Esophagus squamous epithelium (tissue), 5 donors: ENCODE results near the gene ST3GAL4. TPM values are rescaled to one million over a fixed set of nuclear protein-coding genes. Genes with fewer than 3 reads are reported as not detected.
"Not testable (repeated sequence)": the region's sequence is repeated elsewhere in the genome, so short reads cannot be mapped to it uniquely, and the experiment has no call there.

Experiments
- DNase-seq: peaks from one replicate; lab custom pipeline; 2025; lab: John Stamatoyannopoulos, UW
- H3K27ac ChIP-seq, 4 donors: fragments of 200-600 bp; sonication (generic); one replicate each; pipeline ENCODE4 v1.5.1; 2016 to 2019; ENCODE audit warnings: mild to moderate bottlenecking in 1 of 4
- H3K27me3 ChIP-seq, 4 donors: fragments of 200-600 bp; sonication (generic); 1 replicate in 3 of 4; 2 replicates in 1 of 4; pipeline versions ENCODE4 v1.5.1 to v1.6.0; 2017 to 2021; ENCODE audit warnings: antibody characterized with exemption in 1 of 4
- H3K36me3 ChIP-seq, 3 donors: fragments of 200-600 bp; sonication (generic); one replicate each; pipeline ENCODE4 v1.5.1; 2016 to 2019
- H3K4me1 ChIP-seq, 3 donors: fragments of 200-600 bp; sonication (generic); one replicate each; pipeline ENCODE4 v1.5.1; 2017 to 2019
- H3K4me3 ChIP-seq, 4 donors: fragments of 200-600 bp; sonication (generic); 1 replicate in 3 of 4; 2 replicates in 1 of 4; pipeline ENCODE4 v1.5.1; 2016 to 2019; ENCODE audit warnings: mild to moderate bottlenecking in 2 of 4, moderate library complexity in 1 of 4
- H3K9me3 ChIP-seq, 3 donors: fragments of 200-600 bp; sonication (generic); one replicate each; pipeline ENCODE4 v1.5.1; 2016 to 2019
- CTCF ChIP-seq, 6 experiments: fragments of 450-650 bp in 4 of 6; fragments of 200-600 bp in 2 of 6; sonication (generic) in 2 of 6; IDR thresholded peaks; one replicate each; pipeline ENCODE4 v1.5.1; 2016 to 2019; ENCODE audit warnings: antibody characterized with exemption in 6 of 6, mild to moderate bottlenecking in 4 of 6, moderate library complexity in 4 of 6
- POLR2A ChIP-seq, 4 donors: fragments of 450-650 bp; IDR thresholded peaks; one replicate each; pipeline ENCODE4 v1.6.1; 2017; ENCODE audit warnings: antibody characterized with exemption in 4 of 4, mild to moderate bottlenecking in 4 of 4, moderate library complexity in 3 of 4
- WGBS, 2 donors: methylation state at CpG; one replicate each; pipeline ENCODE4 v1.1.5; 2018; 5-methylcytosine and 5-hydroxymethylcytosine counted together
- intact Hi-C: fragments of 100-400 bp; cut with DNase I; formaldehyde crosslinking; loops from one replicate; pipeline ENCODE4 v1.15.0; 2022
- total RNA-seq, 4 donors: library from RNA; depleted of rRNA; stranded (reverse); fragments of >200 nt; gene quantifications; one replicate each; pipeline ENCODE4 v1.1.0, GENCODE V29; 2016
- donor health status: DM: yes; HTN: yes; CAD: no.

The ST3GAL4 gene
- total RNA-seq, 4 donors from 2014 or later: 31.0 to 110 (median 51.2) TPM

GRCh38 chr11:126363706-126364248 lies 8.3 kb downstream of the ST3GAL4 start:
- H3K36me3 ChIP-seq: no peaks in the 10 kb centered on the region
- intact Hi-C loops: no loop called here
- no peak overlapping the region for H3K4me3 ChIP-seq
- DNase-seq: no peak
- no peak for TF ChIP-seq POLR2A (IDR thresholded peaks at IDR 0.05)
- TF ChIP-seq CTCF (IDR thresholded peaks at IDR 0.05): no peak
- 80% methylated on average over 1 of the region's 10 CpGs; no CpG with 5 or more reads in 1 of the 2 donors for WGBS, 2 donors
- no peaks in the 10 kb centered on the region for H3K9me3 ChIP-seq
- peaks cover 16 to 79% (median 28%) of the 10 kb centered on the region in 3 donors for H3K4me1 ChIP-seq
- H3K27ac ChIP-seq: peak overlapping the region in 1 of 4 donors; percentile 61
- peaks cover 0 to 12% (median 0%) of the 10 kb centered on the region in 4 donors for H3K27me3 ChIP-seq

GRCh38 chr11:126364735-126365134 lies 9.2 kb downstream of the ST3GAL4 start:
- H3K27me3 ChIP-seq, intact Hi-C loops, H3K27ac ChIP-seq, H3K4me3 ChIP-seq, H3K36me3 ChIP-seq, DNase-seq, H3K9me3 ChIP-seq: not testable (repeated sequence)
- 60 to 80% methylated on average over 1 to 2 of the region's 9 CpGs for WGBS, 2 donors
- peaks cover 13 to 75% (median 24%) of the 10 kb centered on the region in 3 donors for H3K4me1 ChIP-seq

- H3K27ac ChIP-seq: peak overlapping the region in 2 of 4 donors; percentile 65 to 68
- H3K9me3 ChIP-seq, DNase-seq, intact Hi-C loops, H3K4me3 ChIP-seq, H3K27me3 ChIP-seq, H3K36me3 ChIP-seq: not testable (repeated sequence)
- no CpG with 5 or more reads among the region's 5 CpGs for WGBS, 2 donors
- peaks cover 9 to 67% (median 19%) of the 10 kb centered on the region in 3 donors for H3K4me1 ChIP-seq
These were observed 10.0 kb downstream of the ST3GAL4 start for GRCh38 chr11:126365508-126365907.

- Histone ChIP-seq H3K4me1 (peaks cover 9 to 60% (median 19%) of the 10 kb centered on the region in 3 donors), H3K27me3 (no peaks in the 10 kb centered on the region), H3K36me3 (no peaks in the 10 kb centered on the region), H3K9me3 (no peaks in the 10 kb centered on the region), H3K27ac (peak overlapping the region; percentile 36 to 68 (median 63)), H3K4me3 (peak overlapping the region in 1 of 4 donors; percentile 22)
- intact Hi-C loops: no loop called here
- no peak for TF ChIP-seq POLR2A (IDR thresholded peaks at IDR 0.05)
- TF ChIP-seq CTCF (IDR thresholded peaks at IDR 0.05): no peak
- WGBS, 2 donors: 36 to 51% methylated on average over 7 of the region's 19 CpGs
- DNase-seq: no peak
These were observed 10.8 kb downstream of the ST3GAL4 start for GRCh38 chr11:126366064-126366822.

- H3K36me3 ChIP-seq, H3K27me3 ChIP-seq, DNase-seq, H3K9me3 ChIP-seq, intact Hi-C loops, H3K4me3 ChIP-seq: not testable (repeated sequence)
- H3K27ac ChIP-seq: peak overlapping the region; percentile 39 to 68 (median 63)
- WGBS, 2 donors: 75 to 78% methylated on average over 4 to 5 of the region's 14 CpGs
- peaks cover 9 to 56% (median 19%) of the 10 kb centered on the region in 3 donors for H3K4me1 ChIP-seq
These were observed 11.6 kb downstream of the ST3GAL4 start for GRCh38 chr11:126366823-126367654.

- Histone ChIP-seq H3K4me1 (peaks cover 9 to 50% (median 19%) of the 10 kb centered on the region in 3 donors), H3K27ac (peak overlapping the region in 3 of 4 donors; percentile 57 to 68 (median 61))
- H3K9me3 ChIP-seq, H3K27me3 ChIP-seq, H3K4me3 ChIP-seq, H3K36me3 ChIP-seq, DNase-seq, intact Hi-C loops: not testable (repeated sequence)
- 94 to 97% methylated on average over 5 of the region's 5 CpGs for WGBS, 2 donors
These were observed 12.3 kb downstream of the ST3GAL4 start for GRCh38 chr11:126367806-126368205.

GRCh38 chr11:126368336-126369119 lies 13.0 kb downstream of the ST3GAL4 start:
- intact Hi-C loops, H3K4me3 ChIP-seq, DNase-seq, H3K9me3 ChIP-seq, H3K36me3 ChIP-seq, H3K27me3 ChIP-seq: not testable (repeated sequence)
- 13 to 49% methylated on average over 2 to 9 of the region's 11 CpGs for WGBS, 2 donors
- H3K27ac ChIP-seq: peak overlapping the region in 3 of 4 donors; percentile 39 to 68 (median 57)
- peaks cover 9 to 52% (median 23%) of the 10 kb centered on the region in 3 donors for H3K4me1 ChIP-seq
